Astrocyte (in vitro differentiated cells and primary cell): ENCODE measurements around the gene SEMA6B. TPM values are rescaled to one million over a fixed set of nuclear protein-coding genes. Genes with fewer than 3 reads are reported as not detected.

Experiments
- DNase-seq: peaks from one replicate; pipeline ENCODE4 v3.0.0-alpha.2; 2010; ENCODE audit warnings: low read depth
- FAIRE-seq: peaks from 2 replicates; lab custom pipeline; 2011; peaks lifted over from hg19 to GRCh38; lab: Jason Lieb, UNC
- H2AFZ ChIP-seq: 2 replicates; pipeline ENCODE4 v1.6.0; 2012; ENCODE audit warnings: low read depth, low read length, inconsistent platforms
- H3K27ac ChIP-seq: 2 replicates; pipeline ENCODE4 v1.5.1; 2011; ENCODE audit warnings: low read depth, low read length, inconsistent platforms
- H3K27me3 ChIP-seq: 2 replicates; pipeline ENCODE4 v1.6.0; 2011; ENCODE audit warnings: low read length, inconsistent platforms; ENCODE audit not compliant: insufficient read depth
- H3K36me3 ChIP-seq: 2 replicates; pipeline ENCODE4 v1.5.1; 2011; ENCODE audit warnings: low read length, inconsistent platforms; ENCODE audit not compliant: insufficient read depth
- H3K4me1 ChIP-seq: 2 replicates; pipeline ENCODE4 v1.5.1; 2011; ENCODE audit warnings: low read length, inconsistent platforms; ENCODE audit not compliant: insufficient read depth
- H3K4me2 ChIP-seq: 2 replicates; pipeline ENCODE4 v1.6.0; 2012; ENCODE audit warnings: low read length, inconsistent platforms
- H3K4me3 ChIP-seq: 2 replicates; pipeline ENCODE4 v1.5.1; 2011; ENCODE audit warnings: low read depth, mild to moderate bottlenecking, low read length, inconsistent platforms; ENCODE audit not compliant: insufficient read depth
- H3K79me2 ChIP-seq: 2 replicates; pipeline ENCODE4 v1.6.0; 2012; ENCODE audit warnings: mild to moderate bottlenecking, low read length, inconsistent platforms; ENCODE audit not compliant: insufficient read depth
- H3K9ac ChIP-seq: 2 replicates; pipeline ENCODE4 v1.6.0; 2012; ENCODE audit warnings: mild to moderate bottlenecking, low read length, inconsistent platforms
- H3K9me3 ChIP-seq: 2 replicates; pipeline ENCODE4 v1.5.1; 2012; ENCODE audit warnings: low read depth, mild to moderate bottlenecking, low read length, inconsistent platforms; ENCODE audit not compliant: insufficient read depth
- H4K20me1 ChIP-seq: 2 replicates; pipeline ENCODE4 v1.6.0; 2012; ENCODE audit warnings: low read length, inconsistent platforms; ENCODE audit not compliant: insufficient read depth
- H3K27ac Mint-ChIP-seq: one replicate; pipeline ENCODE4 v1.8.0; 2021; ENCODE audit warnings: mild to moderate bottlenecking, mixed read lengths; ENCODE audit not compliant: unreplicated experiment
- H3K27me3 Mint-ChIP-seq: one replicate; pipeline ENCODE4 v1.8.0; 2021; ENCODE audit warnings: low read depth, mixed read lengths; ENCODE audit not compliant: unreplicated experiment
- H3K36me3 Mint-ChIP-seq: one replicate; pipeline ENCODE4 v1.8.0; 2021; ENCODE audit warnings: low read depth, mixed read lengths; ENCODE audit not compliant: unreplicated experiment
- H3K4me1 Mint-ChIP-seq: one replicate; pipeline ENCODE4 v1.8.0; 2021; ENCODE audit warnings: low read depth, mixed read lengths; ENCODE audit not compliant: unreplicated experiment
- H3K4me3 Mint-ChIP-seq: one replicate; pipeline ENCODE4 v1.8.0; 2021; ENCODE audit warnings: mild to moderate bottlenecking, moderate library complexity, mixed read lengths; ENCODE audit not compliant: unreplicated experiment
- H3K9me3 Mint-ChIP-seq: one replicate; pipeline ENCODE4 v1.8.0; 2021; ENCODE audit warnings: mild to moderate bottlenecking, mixed read lengths; ENCODE audit not compliant: unreplicated experiment
- EZH2 ChIP-seq: IDR thresholded peaks from 2 replicates; pipeline ENCODE4 v1.6.1; 2012; ENCODE audit warnings: mild to moderate bottlenecking, low read length, inconsistent platforms; ENCODE audit not compliant: insufficient read depth
- total RNA-seq: library from RNA; stranded (reverse); gene quantifications from 2 replicates; pipeline ENCODE4 v1.2.1, GENCODE V29; 2021
- TF ChIP-seq, protein P1 (sequence below): IDR thresholded peaks from 2 replicates; pipeline ENCODE4 v1.5.1; 2011; ENCODE audit warnings: low read depth, mild to moderate bottlenecking, inconsistent platforms, low read length, moderate library complexity; ENCODE audit not compliant: insufficient read depth

The SEMA6B gene
- total RNA-seq, 1 donor from 2014 or later, result 14.3 TPM

GRCh38 chr19:4556597-4557127 lies 2.8 kb downstream of the SEMA6B start:
- no peak overlapping the region for H3K4me2 ChIP-seq
- no peaks in the 10 kb centered on the region for H3K27me3 ChIP-seq
- no peaks in the 10 kb centered on the region for H3K9me3 ChIP-seq
- Mint-ChIP-seq H3K4me1 (no peaks in the 10 kb centered on the region), H3K36me3 (peaks cover 19% of the 10 kb centered on the region), H3K27ac (no peak overlapping the region), H3K9me3 (peaks cover 5% of the 10 kb centered on the region), H3K27me3 (no peaks in the 10 kb centered on the region), H3K4me3 (no peak overlapping the region)
- no peak overlapping the region for H3K4me3 ChIP-seq
- H4K20me1 ChIP-seq, result no peaks in the 10 kb centered on the region
- no peak for FAIRE-seq
- no peak overlapping the region for H2AFZ ChIP-seq
- no peaks in the 10 kb centered on the region for H3K79me2 ChIP-seq
- no peak overlapping the region for H3K9ac ChIP-seq
- TF ChIP-seq, protein P1, sequence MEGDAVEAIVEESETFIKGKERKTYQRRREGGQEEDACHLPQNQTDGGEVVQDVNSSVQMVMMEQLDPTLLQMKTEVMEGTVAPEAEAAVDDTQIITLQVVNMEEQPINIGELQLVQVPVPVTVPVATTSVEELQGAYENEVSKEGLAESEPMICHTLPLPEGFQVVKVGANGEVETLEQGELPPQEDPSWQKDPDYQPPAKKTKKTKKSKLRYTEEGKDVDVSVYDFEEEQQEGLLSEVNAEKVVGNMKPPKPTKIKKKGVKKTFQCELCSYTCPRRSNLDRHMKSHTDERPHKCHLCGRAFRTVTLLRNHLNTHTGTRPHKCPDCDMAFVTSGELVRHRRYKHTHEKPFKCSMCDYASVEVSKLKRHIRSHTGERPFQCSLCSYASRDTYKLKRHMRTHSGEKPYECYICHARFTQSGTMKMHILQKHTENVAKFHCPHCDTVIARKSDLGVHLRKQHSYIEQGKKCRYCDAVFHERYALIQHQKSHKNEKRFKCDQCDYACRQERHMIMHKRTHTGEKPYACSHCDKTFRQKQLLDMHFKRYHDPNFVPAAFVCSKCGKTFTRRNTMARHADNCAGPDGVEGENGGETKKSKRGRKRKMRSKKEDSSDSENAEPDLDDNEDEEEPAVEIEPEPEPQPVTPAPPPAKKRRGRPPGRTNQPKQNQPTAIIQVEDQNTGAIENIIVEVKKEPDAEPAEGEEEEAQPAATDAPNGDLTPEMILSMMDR, result no peak
- no peak for TF ChIP-seq EZH2
- DNase-seq, result no peak
- H3K36me3 ChIP-seq, result no peaks in the 10 kb centered on the region
- no peak overlapping the region for H3K27ac ChIP-seq
- H3K4me1 ChIP-seq, result peaks cover 2% of the 10 kb centered on the region

- no peaks in the 10 kb centered on the region for H3K4me1 Mint-ChIP-seq
Observed at GRCh38 chr19:4555657-4556561, 3.6 kb downstream of the SEMA6B start.

More at GRCh38 chr19:4555657-4556561, 3.6 kb downstream of the SEMA6B start:
- Mint-ChIP-seq H3K27ac (peak overlapping the region; percentile 58), H3K27me3 (no peaks in the 10 kb centered on the region), H3K4me3 (no peak overlapping the region), H3K9me3 (peaks cover 5% of the 10 kb centered on the region), H3K36me3 (peaks cover 19% of the 10 kb centered on the region)
- no peak overlapping the region for H2AFZ ChIP-seq
- no peak overlapping the region for H3K4me3 ChIP-seq
- no peaks in the 10 kb centered on the region for H3K79me2 ChIP-seq
- H3K9me3 ChIP-seq, result no peaks in the 10 kb centered on the region
- DNase-seq (no peak), FAIRE-seq (no peak)
- TF ChIP-seq, protein P1, result no peak
- no peak for TF ChIP-seq EZH2
- no peaks in the 10 kb centered on the region for H4K20me1 ChIP-seq
- H3K4me1 ChIP-seq, result peaks cover 2% of the 10 kb centered on the region
- no peak overlapping the region for H3K4me2 ChIP-seq
- no peaks in the 10 kb centered on the region for H3K36me3 ChIP-seq
- no peaks in the 10 kb centered on the region for H3K27me3 ChIP-seq
- no peak overlapping the region for H3K27ac ChIP-seq
- no peak overlapping the region for H3K9ac ChIP-seq
